GM12875 (cell line): Measurements from ENCODE around the gene CLTA.

Experiments used
- H3K4me3 ChIP-seq: one replicate; pipeline ENCODE4 v1.5.1; 2011; ENCODE audit warnings: low read depth, low read length, control low read depth
- TF ChIP-seq, protein P1 (sequence below): IDR thresholded peaks from 2 replicates; pipeline ENCODE4 v1.5.1; 2011; ENCODE audit warnings: low read depth, mild to moderate bottlenecking, control low read depth, inconsistent platforms, low read length, moderate library complexity, borderline replicate concordance; ENCODE audit not compliant: insufficient read depth

CLTA gene

DNA sequence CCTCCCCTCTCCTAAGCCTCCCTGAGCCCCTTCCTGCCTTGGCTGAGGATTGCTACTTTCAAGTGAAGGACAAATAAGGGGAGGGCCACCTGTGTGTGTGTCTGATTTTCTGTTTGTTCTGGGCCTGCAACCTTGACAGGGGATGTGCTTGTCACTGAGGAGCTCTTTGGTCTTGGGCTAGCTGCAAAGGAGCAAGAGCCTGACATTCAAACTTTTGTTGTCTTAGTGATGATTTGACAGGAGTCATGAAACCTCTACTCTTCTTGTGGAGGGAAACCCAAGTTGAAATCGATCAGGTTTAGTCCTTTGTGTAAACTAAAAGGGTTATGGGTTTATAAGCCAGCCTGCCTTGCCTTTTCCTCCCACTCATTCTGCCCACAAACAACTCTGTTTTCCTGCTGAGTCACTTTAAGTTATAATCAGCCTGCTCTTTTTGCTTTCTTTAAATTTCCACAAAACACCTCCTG is 16.9 kb downstream of the CLTA start:
- no peak overlapping the region for H3K4me3 ChIP-seq
- TF ChIP-seq, protein P1, sequence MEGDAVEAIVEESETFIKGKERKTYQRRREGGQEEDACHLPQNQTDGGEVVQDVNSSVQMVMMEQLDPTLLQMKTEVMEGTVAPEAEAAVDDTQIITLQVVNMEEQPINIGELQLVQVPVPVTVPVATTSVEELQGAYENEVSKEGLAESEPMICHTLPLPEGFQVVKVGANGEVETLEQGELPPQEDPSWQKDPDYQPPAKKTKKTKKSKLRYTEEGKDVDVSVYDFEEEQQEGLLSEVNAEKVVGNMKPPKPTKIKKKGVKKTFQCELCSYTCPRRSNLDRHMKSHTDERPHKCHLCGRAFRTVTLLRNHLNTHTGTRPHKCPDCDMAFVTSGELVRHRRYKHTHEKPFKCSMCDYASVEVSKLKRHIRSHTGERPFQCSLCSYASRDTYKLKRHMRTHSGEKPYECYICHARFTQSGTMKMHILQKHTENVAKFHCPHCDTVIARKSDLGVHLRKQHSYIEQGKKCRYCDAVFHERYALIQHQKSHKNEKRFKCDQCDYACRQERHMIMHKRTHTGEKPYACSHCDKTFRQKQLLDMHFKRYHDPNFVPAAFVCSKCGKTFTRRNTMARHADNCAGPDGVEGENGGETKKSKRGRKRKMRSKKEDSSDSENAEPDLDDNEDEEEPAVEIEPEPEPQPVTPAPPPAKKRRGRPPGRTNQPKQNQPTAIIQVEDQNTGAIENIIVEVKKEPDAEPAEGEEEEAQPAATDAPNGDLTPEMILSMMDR: no peak

DNA sequence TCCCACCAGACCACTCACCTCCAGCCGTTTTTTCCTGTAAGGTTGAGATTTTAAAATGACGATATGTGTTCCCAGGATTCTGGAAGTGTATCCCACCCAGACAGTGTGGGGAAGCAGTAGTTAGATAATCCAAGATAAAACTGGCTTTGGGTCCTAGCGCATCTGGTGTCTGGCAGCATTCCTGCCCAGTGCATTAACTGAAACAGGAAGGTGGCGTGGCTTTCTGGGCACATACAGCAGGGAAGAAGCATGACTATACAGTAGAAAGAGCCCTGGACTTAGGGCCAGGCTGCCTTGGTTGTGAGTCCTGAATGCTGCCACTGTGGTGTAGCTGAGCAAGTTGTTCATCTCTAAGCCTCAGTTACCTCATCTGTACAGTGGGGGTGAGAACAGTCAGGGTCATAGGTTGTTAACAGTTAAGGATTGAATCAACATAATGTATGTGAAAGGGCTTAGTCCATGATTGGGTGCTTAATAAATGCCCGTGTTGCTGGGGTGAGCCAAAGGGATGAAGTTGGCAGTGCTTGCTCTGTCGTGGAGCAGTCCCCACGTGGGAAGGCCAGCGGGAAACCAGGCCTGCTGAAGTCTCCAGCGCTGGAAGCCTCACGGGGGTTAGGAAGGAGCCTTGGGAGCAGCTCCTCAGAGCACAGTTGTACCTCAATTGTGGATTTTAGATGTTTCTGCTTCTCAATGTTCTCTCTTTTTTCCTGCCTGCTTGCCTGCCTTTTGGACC is 18.0 kb downstream of the CLTA start:
- H3K4me3 ChIP-seq: no peak overlapping the region
- TF ChIP-seq, protein P1: no peak

DNA sequence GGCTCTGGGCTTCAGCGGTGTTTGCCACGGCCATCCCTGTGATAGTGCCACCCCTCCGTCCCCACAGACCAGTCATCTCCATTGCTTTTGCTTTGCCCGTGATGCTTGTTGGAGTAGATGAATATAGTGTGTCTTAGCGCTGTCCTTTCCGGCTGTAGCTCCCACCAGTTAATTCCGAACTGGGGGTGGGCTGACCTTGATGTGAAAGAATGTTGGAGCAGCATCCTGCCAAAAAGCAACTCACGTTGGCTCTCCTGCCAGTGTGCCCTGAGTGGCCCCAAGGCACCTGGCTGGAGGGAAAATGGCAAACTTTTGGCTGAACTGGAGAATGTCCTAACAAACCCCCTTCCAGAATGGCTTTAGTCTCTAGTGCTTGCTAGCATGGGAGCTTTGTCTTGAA is 20.0 kb downstream of the CLTA start:
- no peak overlapping the region for H3K4me3 ChIP-seq
- TF ChIP-seq, protein P1: no peak

- H3K4me3 ChIP-seq: no peak overlapping the region
- TF ChIP-seq, protein P1: no peak
Measured at GRCh38 chr9:36211510-36211909, 20.8 kb downstream of the CLTA start.

DNA sequence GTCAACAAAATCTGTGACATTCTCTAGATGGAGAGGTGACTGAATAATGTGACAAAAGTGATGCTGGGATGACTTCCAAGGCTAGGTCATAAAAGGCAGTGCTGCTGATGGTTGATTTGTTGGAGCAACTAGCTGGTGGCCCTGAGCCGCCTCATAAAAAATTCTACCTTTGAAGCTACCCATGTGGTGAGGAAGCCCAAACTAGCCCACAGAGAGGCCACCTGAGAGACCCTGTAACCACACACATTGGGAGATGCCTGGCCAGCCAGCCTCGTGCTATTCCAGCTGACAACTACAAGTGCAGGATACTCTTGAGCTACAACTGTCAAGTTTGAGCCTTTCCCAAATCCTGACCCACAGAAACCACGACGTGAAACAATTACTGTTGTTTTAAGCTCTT is 22.7 kb downstream of the CLTA start:
- TF ChIP-seq, protein P1: no peak
- H3K4me3 ChIP-seq: no peak overlapping the region

DNA sequence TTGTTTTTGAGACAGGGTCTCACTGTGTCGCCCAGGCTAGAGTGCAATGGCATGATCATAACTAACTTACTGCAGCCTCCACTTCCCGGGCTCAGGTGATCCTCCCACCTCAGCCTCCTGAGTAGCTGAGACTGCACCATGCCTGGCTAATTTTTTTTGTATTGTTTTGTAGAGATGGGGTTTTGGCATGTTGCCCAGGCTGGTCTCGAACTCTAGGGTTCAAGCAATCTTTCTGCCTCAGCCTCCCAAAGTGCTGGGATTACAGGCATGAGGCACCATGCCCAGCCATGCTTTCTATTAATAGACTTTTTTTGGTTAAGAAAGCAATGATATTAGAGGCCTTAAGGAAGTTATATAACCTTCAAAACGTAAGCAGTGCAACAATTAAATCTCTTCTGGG is 23.3 kb downstream of the CLTA start:
- no peak overlapping the region for H3K4me3 ChIP-seq
- TF ChIP-seq, protein P1: no peak

DNA sequence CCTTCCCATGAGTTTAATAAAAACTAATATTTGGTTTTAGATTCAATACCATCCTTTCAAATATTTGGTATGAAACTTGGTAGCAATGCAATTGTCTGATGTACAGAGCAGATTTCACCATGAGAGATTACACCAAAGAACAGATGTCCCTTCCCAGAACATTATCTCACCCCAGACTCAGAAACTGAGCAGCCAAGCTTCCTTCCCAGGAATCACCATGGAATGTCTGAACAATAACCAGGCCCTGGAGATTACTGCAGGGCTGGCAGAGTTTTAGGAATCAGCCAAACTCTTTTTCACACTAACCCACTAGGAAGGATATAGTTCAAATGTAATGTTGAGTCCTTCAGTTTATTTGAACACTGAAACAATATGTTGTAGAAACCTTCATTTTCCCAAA is 23.9 kb downstream of the CLTA start:
- no peak overlapping the region for H3K4me3 ChIP-seq
- TF ChIP-seq, protein P1: no peak
